ENCODE results near the gene CASZ1. TPM values are rescaled to one million over a fixed set of nuclear protein-coding genes. Genes with fewer than 3 reads are reported as not detected.

CASZ1 gene
- total RNA-seq, 1 donor from 2014 or later, result 1.6 TPM

DNA sequence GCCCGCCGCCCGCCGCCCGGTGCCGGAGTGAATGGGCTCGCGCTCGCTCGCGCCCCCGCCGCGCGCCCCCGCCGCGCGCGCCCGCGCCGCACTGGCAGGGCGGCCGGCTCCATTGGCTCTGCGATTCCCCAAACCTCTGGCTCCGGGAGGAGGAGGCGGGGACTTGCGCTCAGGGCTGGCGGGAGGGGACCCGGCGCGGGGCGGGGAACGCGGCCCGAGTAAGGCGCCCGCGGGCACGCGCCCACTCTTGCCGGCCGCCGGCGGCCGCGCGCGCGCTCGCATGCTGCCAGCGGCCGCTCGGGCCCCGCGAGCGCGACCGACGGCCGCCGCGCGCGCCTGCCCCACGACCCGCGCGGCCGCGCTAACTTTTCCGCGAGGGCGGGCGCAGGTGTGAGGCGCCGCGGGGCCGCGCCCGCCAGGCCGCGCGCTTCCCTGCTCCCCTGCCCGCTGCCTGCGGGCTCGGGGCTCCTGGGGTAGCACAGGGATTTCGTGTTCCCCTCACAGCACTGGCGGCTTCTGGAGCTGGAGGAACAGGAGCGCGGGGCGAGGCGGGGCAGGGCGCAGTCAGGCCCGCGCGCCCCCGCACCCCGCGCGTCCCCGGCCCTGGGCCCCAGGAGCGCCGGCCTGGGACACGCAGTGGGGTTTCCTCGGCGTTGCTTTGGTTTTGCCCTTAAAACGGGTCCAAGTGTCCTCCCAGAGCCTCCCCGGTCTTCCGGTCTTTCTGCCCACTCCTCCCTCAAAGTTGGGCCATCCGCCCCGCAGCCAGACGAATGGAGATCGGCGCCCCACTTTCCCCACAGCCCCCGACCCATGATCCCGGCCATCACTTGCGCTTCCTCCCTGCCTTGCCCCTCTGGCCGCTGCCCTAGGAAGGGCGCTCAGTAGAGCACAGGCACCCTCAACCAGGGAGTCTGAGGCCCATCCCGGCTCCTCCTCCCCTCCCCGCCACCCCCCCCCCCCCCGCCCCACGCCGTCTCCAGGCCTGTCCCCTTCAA, 101.5 kb downstream of the CASZ1 start:
- FAIRE-seq, result no peak
- peak; percentile 96 to 98 for DNase-seq (ENCODE audit: low spot score in 2 of 2)

GRCh38 chr1:10694274-10694632, 102.2 kb downstream of the CASZ1 start:
- FAIRE-seq (no peak), DNase-seq (ENCODE audit: low spot score in 2 of 2) (no peak)

DNA sequence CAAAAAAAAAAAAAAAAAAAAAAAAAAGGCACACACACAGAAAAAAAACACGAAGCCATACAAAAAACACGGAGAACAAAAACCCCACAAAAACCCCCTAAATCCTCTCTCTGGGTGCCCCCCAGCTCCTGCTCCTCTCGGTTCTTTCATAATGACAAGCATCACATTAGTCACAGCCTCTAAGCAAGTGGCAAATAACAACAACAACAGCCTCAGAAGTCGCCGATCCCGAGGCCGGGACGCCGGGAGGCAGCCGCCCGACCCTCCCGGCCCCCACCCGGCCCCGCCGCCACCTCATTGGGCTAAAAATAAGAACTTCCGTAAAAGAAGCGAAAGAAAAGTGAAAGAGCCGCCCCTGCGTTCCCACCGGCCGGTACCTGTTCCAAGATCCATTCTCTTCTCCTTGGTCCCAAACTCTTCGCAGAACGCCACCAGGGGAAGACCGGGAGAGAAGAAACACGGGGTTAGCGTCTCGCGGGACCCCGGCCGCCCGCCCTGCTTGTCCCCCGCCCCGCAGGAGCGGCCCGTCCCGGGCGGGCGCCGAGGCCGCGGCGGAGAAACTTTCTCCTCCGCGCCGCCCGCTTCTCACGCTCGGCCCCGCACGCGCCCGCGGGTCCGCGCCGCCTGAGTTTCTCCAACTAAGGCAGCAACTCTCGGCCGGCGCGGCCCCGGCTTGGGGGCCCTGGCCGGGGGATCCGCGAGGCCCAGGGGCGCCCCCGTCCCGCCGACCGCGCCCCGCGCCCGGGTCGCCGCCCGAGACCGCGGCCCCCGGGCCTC, 102.8 kb downstream of the CASZ1 start:
- DNase-seq (ENCODE audit: low spot score in 2 of 2) (peak in 1 of 2 donors; percentile 48), FAIRE-seq (no peak)

DNA sequence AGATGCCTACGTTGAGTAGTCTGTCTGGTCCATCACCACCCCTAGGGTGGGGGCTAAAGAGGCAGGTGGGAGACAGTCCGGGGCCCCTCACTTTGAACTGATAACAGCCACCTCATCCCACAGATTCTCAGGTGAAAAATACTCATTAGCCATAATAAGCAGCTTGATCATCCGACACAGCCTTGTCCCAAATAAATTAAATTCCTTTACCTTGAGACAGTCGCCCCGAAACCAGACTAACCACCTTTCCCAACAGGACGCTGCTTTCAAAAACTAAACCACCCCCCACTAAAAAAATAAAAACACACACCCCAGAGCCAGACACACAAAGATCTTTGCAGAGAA, 103.3 kb downstream of the CASZ1 start:
- no peak for FAIRE-seq

DNA sequence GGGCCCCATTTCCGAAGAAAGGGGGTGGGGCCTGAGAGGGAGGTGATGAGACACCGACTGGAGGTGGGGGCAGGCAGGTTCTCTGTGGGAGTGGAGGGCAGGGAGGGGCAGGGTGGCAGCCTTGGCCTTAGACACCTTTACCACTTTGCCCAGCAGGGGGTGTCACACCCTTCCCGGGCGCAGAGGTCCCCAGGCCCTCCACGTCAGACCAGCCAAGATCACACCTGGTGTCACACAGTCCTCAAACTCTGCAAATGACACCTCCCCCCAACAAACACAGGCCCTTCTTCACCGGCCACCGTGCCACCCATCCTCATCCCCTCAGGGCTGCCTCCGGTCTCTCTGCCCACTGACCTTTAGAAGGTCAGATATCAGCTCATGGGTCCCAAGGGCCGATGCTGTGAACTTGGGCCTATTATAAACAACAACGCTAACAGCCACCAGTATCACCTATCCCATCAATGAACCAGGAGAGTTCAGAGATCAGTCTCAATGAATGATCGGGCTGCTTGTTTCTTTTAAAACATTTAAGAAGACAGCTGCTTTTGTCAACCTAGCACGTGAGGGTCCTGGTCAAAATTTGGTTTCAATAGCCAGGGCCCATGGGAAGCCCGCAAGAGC, 103.9 kb downstream of the CASZ1 start:
- FAIRE-seq (no peak), DNase-seq (ENCODE audit: low spot score in 2 of 2) (no peak)

More for the DNA sequence above, 103.3 kb downstream of the CASZ1 start:
- DNase-seq (ENCODE audit: low spot score in 2 of 2), result no peak

DNA sequence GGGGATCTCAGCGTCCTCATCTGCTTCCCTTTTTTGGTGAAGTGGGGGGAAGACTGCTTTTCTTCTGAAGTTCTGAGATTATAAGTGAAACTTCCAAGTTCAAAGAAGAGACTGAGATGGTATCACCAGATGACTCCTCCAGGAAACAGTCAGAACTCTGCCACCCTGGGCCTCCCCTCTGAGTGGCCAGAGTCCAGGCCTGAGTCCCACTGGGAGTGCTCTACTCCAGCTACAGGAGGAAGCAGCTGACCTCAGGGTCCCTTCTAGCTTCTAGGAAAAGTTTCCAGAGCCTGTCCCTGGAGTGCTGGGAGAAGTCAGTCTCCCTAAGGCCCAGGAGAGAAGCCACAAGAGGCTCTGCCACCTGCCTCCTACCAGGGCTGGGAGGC, 104.7 kb downstream of the CASZ1 start:
- DNase-seq (ENCODE audit: low spot score in 2 of 2) (no peak), FAIRE-seq (no peak)

DNA sequence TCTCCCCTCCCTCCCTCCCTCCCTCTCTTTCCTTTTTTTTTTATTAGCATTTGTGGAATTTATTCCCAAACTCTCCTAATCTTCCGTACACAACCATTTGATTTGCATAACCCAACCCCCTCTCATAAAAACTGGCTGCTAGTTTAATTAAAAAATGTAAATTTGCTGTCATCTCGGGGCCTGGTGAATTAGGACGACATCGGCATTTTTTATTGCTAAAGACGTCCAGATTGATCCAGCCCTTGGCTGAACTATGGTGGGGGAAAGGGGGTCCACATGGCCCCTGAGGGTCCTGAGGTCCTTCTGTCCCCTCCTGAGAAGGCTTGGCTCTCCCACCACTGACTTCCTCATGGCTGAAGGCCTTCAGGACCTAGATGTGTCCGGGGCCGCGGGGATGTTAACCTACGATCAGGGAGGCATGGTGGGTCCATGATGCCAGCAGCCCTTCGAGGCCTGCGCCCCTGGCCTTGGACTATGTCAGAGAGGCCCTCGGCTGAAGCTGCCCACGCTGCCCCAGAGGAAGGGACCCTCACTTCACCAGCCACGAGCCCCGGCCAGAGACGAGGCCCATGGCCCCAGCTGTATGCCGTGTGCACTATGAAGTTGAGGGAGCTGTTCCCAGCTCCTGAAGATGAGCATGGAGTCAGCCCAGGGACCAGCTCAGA, 105.2 kb downstream of the CASZ1 start:
- no peak for DNase-seq (ENCODE audit: low spot score in 2 of 2)

DNA sequence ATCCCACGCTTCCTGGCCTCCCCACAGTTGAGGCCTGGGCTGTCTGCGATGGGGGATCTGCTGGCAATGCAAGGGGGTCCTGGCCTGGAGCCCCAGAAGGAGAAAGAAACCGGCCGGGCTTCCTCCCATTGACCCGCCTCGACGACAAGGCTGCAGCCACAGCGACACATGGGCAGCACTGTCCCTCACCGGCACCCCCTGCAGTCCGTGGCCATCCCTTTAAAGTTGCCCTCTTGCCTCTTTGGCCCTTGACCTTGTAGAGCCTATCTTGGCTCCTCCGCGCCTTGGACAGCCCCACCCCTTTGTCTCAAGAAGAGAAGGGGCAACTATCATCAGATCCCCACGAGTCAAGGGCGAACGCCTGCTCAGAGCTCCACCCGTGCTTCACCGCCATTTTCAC, 106.0 kb downstream of the CASZ1 start:
- DNase-seq (ENCODE audit: low spot score in 2 of 2), result no peak
- no peak for FAIRE-seq

More for the DNA sequence above, 105.2 kb downstream of the CASZ1 start:
- FAIRE-seq, result no peak

- DNase-seq (ENCODE audit: low spot score in 2 of 2) (no peak), FAIRE-seq (no peak)
Observed at GRCh38 chr1:10688409-10688786, 108.0 kb downstream of the CASZ1 start.

DNA sequence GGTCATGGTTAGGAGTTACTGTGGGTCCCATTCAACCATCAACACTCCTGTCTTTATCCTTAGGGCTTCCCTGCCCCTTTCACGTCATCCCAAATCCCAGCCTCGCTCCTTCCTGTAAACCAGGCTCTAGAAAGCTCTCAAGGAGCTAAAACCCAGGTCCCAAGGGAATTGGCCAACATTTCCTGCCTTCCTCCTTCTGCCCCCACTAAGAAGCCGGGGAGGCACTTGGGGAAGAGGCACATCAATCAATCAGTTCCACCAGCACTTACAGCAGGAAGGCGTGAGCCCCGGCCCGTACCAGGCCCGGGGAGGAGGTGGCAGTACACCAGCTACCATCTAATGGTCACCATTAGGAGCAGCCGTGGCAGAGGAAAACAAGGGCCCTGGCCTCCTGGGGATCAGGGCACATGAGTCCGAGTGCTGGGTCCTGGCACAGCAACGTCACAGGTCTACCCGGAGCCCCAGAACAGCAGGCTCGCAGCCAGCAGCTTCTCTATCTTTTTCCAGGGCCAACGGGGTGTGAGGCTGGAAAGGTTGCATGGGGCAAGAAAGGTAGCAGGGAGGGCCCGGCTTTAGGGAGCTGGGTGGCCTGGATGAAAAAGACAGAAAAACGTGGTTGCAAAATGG, 108.6 kb downstream of the CASZ1 start:
- FAIRE-seq (no peak), DNase-seq (ENCODE audit: low spot score in 2 of 2) (no peak)

- no peak for FAIRE-seq
- DNase-seq (ENCODE audit: low spot score in 2 of 2), result no peak
Observed at GRCh38 chr1:10687251-10687651, 109.2 kb downstream of the CASZ1 start.

DNA sequence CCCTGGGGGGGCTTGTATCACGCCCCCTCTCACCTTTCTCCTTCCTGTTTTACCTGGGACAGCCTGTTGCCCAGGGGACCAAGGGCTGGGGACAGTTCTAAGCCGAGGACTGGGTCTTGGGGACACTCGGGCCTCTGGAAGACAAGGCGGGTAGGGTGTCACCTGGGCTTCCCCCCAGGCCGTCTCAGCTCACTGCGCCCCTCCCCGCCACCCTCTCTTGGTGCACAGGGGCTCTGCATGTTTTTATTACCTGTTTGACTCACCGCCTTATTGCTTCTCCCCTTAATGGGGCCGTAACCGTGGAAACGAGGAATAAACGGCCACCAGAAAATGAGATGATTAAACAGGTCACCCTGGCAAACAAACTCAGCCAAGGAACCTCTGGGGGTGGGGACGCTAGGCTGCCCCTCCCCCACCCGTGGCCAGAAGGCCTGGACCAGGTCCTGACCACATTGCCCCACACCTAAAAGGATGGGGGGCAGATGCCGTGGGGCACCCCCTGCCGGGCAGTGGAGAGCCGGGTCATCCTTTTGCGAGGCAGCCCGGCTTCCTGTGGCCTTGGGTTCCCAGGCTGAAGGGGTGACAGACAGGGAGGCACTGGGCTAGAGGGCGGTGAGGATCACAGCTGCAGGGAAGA, 109.9 kb downstream of the CASZ1 start:
- no peak for DNase-seq (ENCODE audit: low spot score in 2 of 2)
- FAIRE-seq, result no peak

DNA sequence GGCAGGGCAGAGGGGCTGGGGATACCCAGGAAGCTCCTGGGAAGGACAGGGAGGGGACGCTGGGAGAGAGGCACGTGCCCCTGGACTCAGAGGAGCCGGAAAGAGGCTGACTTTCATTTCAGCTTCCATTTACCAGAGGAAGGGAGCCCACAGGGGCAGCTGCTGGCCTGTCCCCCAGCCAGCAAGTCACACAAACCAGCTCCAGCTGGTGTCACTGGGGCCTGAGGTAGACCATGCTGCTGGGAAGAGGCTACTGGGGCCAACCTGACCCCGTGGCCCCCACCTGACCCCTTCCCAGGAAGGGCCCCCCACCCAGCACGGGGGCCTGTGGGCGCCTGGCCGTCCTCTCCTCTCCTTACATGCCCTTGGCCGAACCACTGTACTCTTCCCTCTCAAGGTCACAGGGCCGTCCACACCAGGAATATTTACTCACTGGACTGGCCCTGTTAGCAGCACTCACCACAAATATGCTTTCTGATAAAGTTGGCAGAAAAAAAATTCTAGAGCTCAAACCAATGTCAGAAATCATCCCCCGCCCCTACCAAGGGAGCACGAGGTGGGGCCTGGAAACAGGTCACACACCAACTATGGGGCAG, 110.5 kb downstream of the CASZ1 start:
- DNase-seq (ENCODE audit: low spot score in 2 of 2) (no peak), FAIRE-seq (no peak)

DNA sequence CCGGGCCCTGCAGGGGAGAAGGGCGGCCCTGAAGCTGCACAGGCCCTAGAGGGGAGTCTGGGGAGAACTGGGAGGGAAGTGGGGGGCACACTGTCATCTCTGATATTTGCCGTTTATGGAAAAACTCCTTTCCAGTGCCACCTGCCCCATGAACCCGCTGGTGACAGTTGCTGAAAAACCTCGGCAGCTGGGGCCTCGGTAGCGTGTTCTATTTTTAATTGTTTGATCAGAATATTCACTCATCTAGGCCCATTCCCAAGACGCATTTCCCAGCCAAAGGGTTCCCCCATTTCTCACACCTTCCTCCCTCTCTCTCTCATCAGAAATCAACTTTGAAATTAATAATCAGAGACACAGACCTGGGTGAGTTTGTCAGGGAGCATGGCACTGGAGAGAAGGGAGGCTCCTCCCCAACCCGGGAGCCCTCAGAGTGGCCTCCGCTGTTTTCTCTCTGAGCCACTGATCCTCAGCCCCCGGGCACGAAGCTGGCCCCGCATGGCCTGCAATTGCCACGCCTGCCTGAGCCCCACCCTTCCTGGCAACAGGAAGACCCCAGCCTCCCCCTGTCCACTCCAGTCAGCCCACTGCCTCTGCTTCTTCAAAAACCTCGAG, 111.1 kb downstream of the CASZ1 start:
- DNase-seq (ENCODE audit: low spot score in 2 of 2) (no peak), FAIRE-seq (no peak)

DNA sequence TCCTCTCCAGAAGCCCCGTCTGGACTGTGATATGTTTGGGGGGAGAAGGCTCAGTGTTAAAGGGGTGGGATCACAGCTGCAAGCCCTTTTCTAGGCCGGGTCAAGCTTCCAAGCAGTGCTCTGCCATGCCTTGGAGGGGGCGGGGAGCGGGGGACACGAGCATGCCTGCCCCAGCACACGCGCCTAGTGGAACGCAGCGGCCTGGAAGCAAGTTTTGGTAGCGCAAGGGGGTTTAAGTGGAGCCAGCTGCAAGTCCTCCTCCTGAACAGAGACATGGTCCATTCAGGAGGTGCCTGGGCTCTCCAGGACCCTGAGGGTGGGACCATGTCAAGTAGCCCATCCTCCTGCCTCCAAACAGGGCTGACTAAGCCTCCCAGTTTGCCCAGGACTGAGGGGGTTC, 112.2 kb downstream of the CASZ1 start:
- no peak for FAIRE-seq
- DNase-seq (ENCODE audit: low spot score in 2 of 2), result no peak

GRCh38 chr1:10682449-10683309, 113.8 kb downstream of the CASZ1 start:
- DNase-seq (ENCODE audit: low spot score in 2 of 2) (no peak), FAIRE-seq (no peak)

GRCh38 chr1:10682108-10682445, 114.4 kb downstream of the CASZ1 start:
- no peak for FAIRE-seq
- DNase-seq (ENCODE audit: low spot score in 2 of 2), result no peak

All from frontal cortex (tissue), 4 donors.